ENCODE measurements around the gene ACOT12. TPM values are rescaled to one million over a fixed set of nuclear protein-coding genes. Genes with fewer than 3 reads are reported as not detected.

Gene ACOT12
- total RNA-seq, 6 experiments from 2014 or later, result 50.5 to 115 (median 67.5) TPM

DNA sequence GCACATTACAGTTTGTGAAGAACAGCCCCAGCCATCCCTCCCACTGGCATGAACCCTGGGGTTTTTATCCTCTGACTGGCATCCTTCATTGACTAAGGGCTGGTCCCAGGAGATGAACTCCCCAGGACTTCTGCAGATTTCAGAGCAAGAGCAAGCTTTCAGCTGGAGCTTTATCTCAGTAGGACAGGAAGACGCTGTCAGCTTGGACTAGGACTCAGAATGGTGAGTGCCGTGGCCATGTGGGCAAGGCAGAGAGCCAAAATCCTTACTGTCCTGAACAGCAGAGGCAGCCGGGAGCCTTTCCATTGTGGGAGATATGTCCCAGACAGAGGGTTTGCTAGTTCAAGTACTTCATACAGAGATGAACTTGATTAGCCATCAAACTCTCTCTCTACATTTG, 3.2 kb upstream of the ACOT12 start:
- H3K36me3 ChIP-seq, result no peaks in the 10 kb centered on the region
- H3K9me3 ChIP-seq, result no peaks in the 10 kb centered on the region
- peak; percentile 66 to 76 (median 68) for DNase-seq
- peak; percentile 35 to 66 (median 56) for ATAC-seq
- peaks cover 0 to 11% (median 5%) of the 10 kb centered on the region in 4 donors for H3K4me1 ChIP-seq
- TF ChIP-seq, protein P1, sequence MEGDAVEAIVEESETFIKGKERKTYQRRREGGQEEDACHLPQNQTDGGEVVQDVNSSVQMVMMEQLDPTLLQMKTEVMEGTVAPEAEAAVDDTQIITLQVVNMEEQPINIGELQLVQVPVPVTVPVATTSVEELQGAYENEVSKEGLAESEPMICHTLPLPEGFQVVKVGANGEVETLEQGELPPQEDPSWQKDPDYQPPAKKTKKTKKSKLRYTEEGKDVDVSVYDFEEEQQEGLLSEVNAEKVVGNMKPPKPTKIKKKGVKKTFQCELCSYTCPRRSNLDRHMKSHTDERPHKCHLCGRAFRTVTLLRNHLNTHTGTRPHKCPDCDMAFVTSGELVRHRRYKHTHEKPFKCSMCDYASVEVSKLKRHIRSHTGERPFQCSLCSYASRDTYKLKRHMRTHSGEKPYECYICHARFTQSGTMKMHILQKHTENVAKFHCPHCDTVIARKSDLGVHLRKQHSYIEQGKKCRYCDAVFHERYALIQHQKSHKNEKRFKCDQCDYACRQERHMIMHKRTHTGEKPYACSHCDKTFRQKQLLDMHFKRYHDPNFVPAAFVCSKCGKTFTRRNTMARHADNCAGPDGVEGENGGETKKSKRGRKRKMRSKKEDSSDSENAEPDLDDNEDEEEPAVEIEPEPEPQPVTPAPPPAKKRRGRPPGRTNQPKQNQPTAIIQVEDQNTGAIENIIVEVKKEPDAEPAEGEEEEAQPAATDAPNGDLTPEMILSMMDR (IDR thresholded peaks at IDR 0.05), result no peak
- TF ChIP-seq POLR2A (IDR thresholded peaks at IDR 0.05), result no peak
- WGBS (ENCODE audit: insufficient coverage, low coverage, low lambda C conversion rate, missing lambda C conversion rate), result 6% methylated on average over 3 of the region's 3 CpGs
- H3K27me3 ChIP-seq, result no peaks in the 10 kb centered on the region
- peak overlapping the region in 2 of 3 donors; percentile 38 to 41 for H3K27ac ChIP-seq
- intact Hi-C loops (cut with DNase I), result no loop called here
- H3K4me3 ChIP-seq, result no peak overlapping the region

DNA sequence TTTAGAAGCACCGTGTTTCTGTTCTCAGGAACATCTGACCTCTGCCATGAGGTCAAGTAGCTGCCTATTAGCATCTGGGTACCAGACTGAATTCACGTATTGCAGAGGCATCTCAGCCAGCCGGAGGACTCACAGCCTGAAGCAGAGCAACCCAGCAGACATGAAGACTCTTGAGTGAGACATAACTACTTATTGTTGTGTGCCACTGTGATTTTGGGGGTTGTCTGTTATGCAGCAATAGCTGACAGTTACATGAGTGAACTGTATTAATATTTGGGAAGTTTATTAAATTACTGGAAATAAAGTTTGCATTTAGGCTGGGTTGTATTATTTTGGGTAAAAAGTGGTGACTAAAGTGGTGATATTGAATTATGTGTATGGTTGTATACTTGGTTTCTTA, 1.3 kb upstream of the ACOT12 start:
- H3K9me3 ChIP-seq, result no peaks in the 10 kb centered on the region
- ATAC-seq (no peak), DNase-seq (no peak)
- TF ChIP-seq POLR2A (IDR thresholded peaks at IDR 0.05), result no peak
- TF ChIP-seq, protein P1 (IDR thresholded peaks at IDR 0.05), result no peak
- H3K36me3 ChIP-seq, result no peaks in the 10 kb centered on the region
- H3K27ac ChIP-seq, result peak overlapping the region in 1 of 3 donors; percentile 95
- peaks cover 0 to 20% (median 4%) of the 10 kb centered on the region in 4 donors for H3K4me1 ChIP-seq
- intact Hi-C loops (cut with DNase I), result no loop called here
- H3K27me3 ChIP-seq, result no peaks in the 10 kb centered on the region
- WGBS (ENCODE audit: insufficient coverage, low coverage, low lambda C conversion rate, missing lambda C conversion rate), result 67% methylated on average over 2 of the region's 3 CpGs
- no peak overlapping the region for H3K4me3 ChIP-seq

DNA sequence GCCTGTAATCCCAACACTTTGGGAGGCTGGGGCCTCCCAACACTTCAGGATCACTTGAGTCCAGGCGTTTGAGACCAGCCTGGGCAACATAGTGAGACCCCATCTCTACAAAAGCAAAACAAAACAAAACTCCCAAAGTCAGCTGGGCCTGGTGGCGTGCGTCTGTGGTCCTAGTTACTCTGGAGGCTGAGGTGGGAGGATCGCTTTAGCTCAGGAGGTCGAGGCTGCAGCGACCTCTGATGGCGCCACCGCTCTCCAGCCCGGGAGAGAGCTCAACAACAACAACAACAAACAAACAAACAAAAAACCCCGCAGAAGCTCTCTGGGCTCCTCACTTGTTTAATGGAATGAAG, 528 bp downstream of the ACOT12 start:
- 0% methylated on average over 1 of the region's 10 CpGs for WGBS (ENCODE audit: insufficient coverage, low coverage, low lambda C conversion rate, missing lambda C conversion rate)
- Histone ChIP-seq H3K27me3 (no peaks in the 10 kb centered on the region), H3K36me3 (no peaks in the 10 kb centered on the region), H3K9me3 (no peaks in the 10 kb centered on the region), H3K27ac (peak overlapping the region; percentile 82 to 95 (median 92)), H3K4me3 (peak overlapping the region; percentile 58 to 65 (median 61)), H3K4me1 (peaks cover 0 to 20% (median 4%) of the 10 kb centered on the region in 4 donors)
- intact Hi-C loops (cut with DNase I), result no loop called here
- ATAC-seq (peak; percentile 50 to 74 (median 61)), DNase-seq (peak in 1 of 3 donors; percentile 46)
- TF ChIP-seq, protein P1 (IDR thresholded peaks at IDR 0.05), result peak in 3 of 4 donors; percentile 19 to 52 (median 44)
- no peak for TF ChIP-seq POLR2A (IDR thresholded peaks at IDR 0.05)

DNA sequence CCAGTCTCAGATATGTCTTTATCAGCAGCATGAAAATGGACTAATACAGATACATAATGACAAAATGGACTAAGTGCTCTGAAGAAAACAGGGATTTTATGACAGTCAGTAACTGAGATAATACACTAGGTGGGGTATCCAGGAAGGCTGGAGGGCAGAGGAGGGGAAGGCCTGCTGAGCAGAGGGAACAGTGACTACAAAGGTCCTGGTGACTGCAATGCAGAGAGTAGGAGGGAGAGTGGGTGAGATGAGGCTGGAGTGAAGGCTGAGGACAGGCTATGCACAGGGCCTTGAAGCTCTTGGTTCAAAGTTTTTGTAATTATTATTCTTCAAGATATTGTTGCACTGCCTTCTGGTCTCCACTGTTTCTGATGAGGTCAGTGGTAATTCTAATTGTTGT, 4.9 kb downstream of the ACOT12 start:
- intact Hi-C loops (cut with DNase I), result no loop called here
- TF ChIP-seq, protein P1 (IDR thresholded peaks at IDR 0.05), result no peak
- TF ChIP-seq POLR2A (IDR thresholded peaks at IDR 0.05), result no peak
- peaks cover 0 to 10% (median 3%) of the 10 kb centered on the region in 4 donors for H3K36me3 ChIP-seq
- H3K4me3 ChIP-seq, result no peak overlapping the region
- no peaks in the 10 kb centered on the region for H3K9me3 ChIP-seq
- H3K27me3 ChIP-seq, result no peaks in the 10 kb centered on the region
- DNase-seq, result no peak
- H3K4me1 ChIP-seq, result peaks cover 0 to 15% (median 0%) of the 10 kb centered on the region in 4 donors
- no peak overlapping the region for H3K27ac ChIP-seq
- ATAC-seq, result no peak

DNA sequence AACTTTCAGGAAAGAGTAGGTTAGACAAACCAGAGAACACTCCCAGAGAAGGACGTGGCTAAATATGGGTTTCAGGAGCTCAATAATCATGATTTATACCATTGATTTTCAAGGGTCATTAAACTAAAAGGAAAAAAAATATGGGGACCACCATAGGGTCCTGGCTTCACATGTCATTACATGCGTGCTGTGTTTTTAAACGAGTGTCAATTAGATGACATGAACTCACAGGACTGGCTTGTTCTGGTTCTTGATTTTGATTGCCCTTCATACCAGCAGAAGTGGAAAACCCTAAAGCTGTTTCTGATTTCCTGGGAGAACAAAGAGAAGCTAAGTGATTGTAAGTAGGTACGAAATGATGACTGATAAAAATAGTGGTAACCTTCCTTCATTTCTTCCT, 5.8 kb downstream of the ACOT12 start:
- H3K4me1 ChIP-seq, result peaks cover 0 to 15% (median 0%) of the 10 kb centered on the region in 4 donors
- H3K36me3 ChIP-seq, result peaks cover 0 to 13% (median 3%) of the 10 kb centered on the region in 4 donors
- no peaks in the 10 kb centered on the region for H3K9me3 ChIP-seq
- no peak for ATAC-seq
- H3K27me3 ChIP-seq, result no peaks in the 10 kb centered on the region
- H3K27ac ChIP-seq, result no peak overlapping the region
- intact Hi-C loops (cut with DNase I), result no loop called here
- WGBS (ENCODE audit: insufficient coverage, low coverage, low lambda C conversion rate, missing lambda C conversion rate), result 86% methylated on average over 4 of the region's 4 CpGs
- no peak overlapping the region for H3K4me3 ChIP-seq
- TF ChIP-seq, protein P1 (IDR thresholded peaks at IDR 0.05), result no peak
- no peak for TF ChIP-seq POLR2A (IDR thresholded peaks at IDR 0.05)
- DNase-seq, result no peak

Measured in right lobe of liver (tissue), 6 donors.